OCI-LY1 (cell line): ENCODE data around the gene TMPRSS5.
"Not testable (repeated sequence)": the region's sequence is repeated elsewhere in the genome, so short reads cannot be mapped to it uniquely, and the experiment has no call there.

Experiments
- H2AFZ ChIP-seq: fragments of 200-600 bp; sonication (generic), shearing (Covaris generic); 2 replicates; pipeline ENCODE4 v1.6.0; 2014; ENCODE audit warnings: antibody characterized with exemption, mild to moderate bottlenecking, low read length
- H3F3A ChIP-seq: fragments of 200-600 bp; sonication (generic), shearing (Covaris generic); 2 replicates; pipeline ENCODE4 v1.6.0; 2014; ENCODE audit warnings: mild to moderate bottlenecking, antibody characterized with exemption, low read length, moderate library complexity; ENCODE audit not compliant: insufficient read depth
- H3K27ac ChIP-seq: fragments of 200-600 bp; sonication (generic); 2 replicates; pipeline ENCODE4 v1.5.1; 2014; ENCODE audit warnings: low read length, mixed run types, mild to moderate bottlenecking, low read depth; ENCODE audit not compliant: poor library complexity, severe bottlenecking
- H3K27me3 ChIP-seq: fragments of 200-600 bp; sonication (generic); 2 replicates; pipeline ENCODE4 v1.6.0; 2014; ENCODE audit warnings: antibody characterized with exemption, mild to moderate bottlenecking, low read length, moderate library complexity; ENCODE audit not compliant: insufficient read depth
- H3K36me3 ChIP-seq: fragments of 200-600 bp; sonication (generic); 2 replicates; pipeline ENCODE4 v1.6.1; 2014; ENCODE audit warnings: mild to moderate bottlenecking, antibody characterized with exemption, low read length, moderate library complexity, mixed read lengths; ENCODE audit not compliant: insufficient read depth
- H3K4me1 ChIP-seq: fragments of 200-600 bp; sonication (generic); 2 replicates; pipeline ENCODE4 v1.5.1; 2014; ENCODE audit warnings: mild to moderate bottlenecking, low read length, moderate library complexity; ENCODE audit not compliant: insufficient read depth, severe bottlenecking
- H3K4me2 ChIP-seq: fragments of 200-600 bp; sonication (generic), shearing (Covaris generic); 2 replicates; pipeline ENCODE4 v1.6.1; 2014; ENCODE audit warnings: low read length
- H3K4me3 ChIP-seq: fragments of 200-600 bp; sonication (generic); 2 replicates; pipeline ENCODE4 v1.5.1; 2014; ENCODE audit warnings: low read length, low read depth, mild to moderate bottlenecking, mixed read lengths; ENCODE audit not compliant: poor library complexity, severe bottlenecking
- H3K79me2 ChIP-seq: fragments of 200-600 bp; shearing (Covaris generic); 2 replicates; pipeline ENCODE4 v1.6.1; 2016; ENCODE audit warnings: mixed run types, low read length, mixed read lengths; ENCODE audit not compliant: insufficient read depth
- H3K9ac ChIP-seq: fragments of 200-600 bp; sonication (generic), shearing (Covaris generic); 2 replicates; pipeline ENCODE4 v1.6.1; 2014; ENCODE audit warnings: mild to moderate bottlenecking, low read length, mixed read lengths
- H3K9me2 ChIP-seq: fragments of 200-600 bp; sonication (generic), shearing (Covaris generic); 2 replicates; pipeline ENCODE4 v1.6.1; 2014; ENCODE audit warnings: low read depth, mild to moderate bottlenecking, low read length, mixed read lengths
- H3K9me3 ChIP-seq: fragments of 200-600 bp; shearing (Covaris generic); 2 replicates; pipeline ENCODE4 v1.6.1; 2014; ENCODE audit warnings: low read length, mixed read lengths
- H4K20me1 ChIP-seq: fragments of 200-600 bp; sonication (generic), shearing (Covaris generic); 2 replicates; pipeline ENCODE4 v1.6.0; 2016; ENCODE audit warnings: mild to moderate bottlenecking, low read length; ENCODE audit not compliant: insufficient read depth
- EZH2 ChIP-seq: fragments of 200-600 bp; sonication (generic), shearing (Covaris generic); IDR thresholded peaks from 2 replicates; pipeline ENCODE4 v1.8.0; 2017; ENCODE audit warnings: borderline replicate concordance, mixed run types, mild to moderate bottlenecking, antibody characterized with exemption, low read length, moderate library complexity, mixed read lengths
- TF ChIP-seq, protein P1 (sequence below): fragments of 200-600 bp; sonication (generic), shearing (Covaris generic); IDR thresholded peaks from 2 replicates; pipeline ENCODE4 v1.5.1; 2017; ENCODE audit warnings: mild to moderate bottlenecking, antibody characterized with exemption, low read length, moderate library complexity, mixed read lengths

TMPRSS5 gene

DNA sequence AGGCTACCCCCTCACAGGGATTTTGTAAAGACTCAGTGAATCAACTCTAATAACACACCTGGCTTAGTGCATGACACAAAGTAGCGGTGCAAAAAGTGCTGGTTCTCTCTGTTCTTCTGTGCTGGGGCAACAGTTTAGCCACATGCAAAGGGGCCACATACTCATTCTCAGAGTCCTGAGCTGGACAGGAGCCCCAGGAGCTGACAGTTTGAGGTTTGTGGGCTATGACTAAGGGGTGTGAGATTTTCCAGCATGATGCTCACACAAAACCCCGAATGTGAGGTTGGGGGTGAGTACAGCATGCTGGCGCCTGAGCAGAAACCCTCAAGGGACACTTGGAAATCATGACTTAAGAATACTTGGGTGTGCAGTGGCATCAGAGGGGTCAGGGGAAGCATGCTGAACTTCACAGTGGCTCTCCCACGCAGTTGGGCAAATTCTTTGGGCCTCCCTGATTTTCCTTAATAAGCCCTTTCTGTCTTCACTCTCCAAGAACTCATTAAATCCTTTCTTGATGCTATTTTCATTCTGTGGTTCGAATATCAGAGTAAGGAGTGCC, 31.0 kb downstream of the TMPRSS5 start:
- Histone ChIP-seq H3K9ac (no peak overlapping the region), H2AFZ (no peak overlapping the region)
- no peak for TF ChIP-seq EZH2

DNA sequence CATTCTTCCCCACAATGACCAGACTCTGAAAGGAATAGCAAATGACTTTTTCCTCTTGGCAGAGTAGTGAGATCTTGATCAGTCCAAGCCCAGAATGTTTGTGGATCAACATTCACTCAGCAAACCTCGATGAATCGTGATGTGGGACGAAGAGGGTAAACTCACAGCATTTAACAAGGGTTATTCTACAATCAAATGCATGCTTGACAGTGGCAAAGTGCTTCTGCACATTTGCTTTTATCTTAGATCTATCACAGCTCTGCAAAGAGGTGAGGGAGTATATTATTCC, 31.8 kb downstream of the TMPRSS5 start:
- Histone ChIP-seq H3K9me3 (no peaks in the 10 kb centered on the region), H3K9ac (no peak overlapping the region), H3K9me2 (no peaks in the 10 kb centered on the region), H3K4me3 (no peak overlapping the region), H4K20me1 (no peaks in the 10 kb centered on the region), H3K79me2 (no peaks in the 10 kb centered on the region), H3F3A (no peaks in the 10 kb centered on the region), H3K4me1 (no peaks in the 10 kb centered on the region), H2AFZ (no peak overlapping the region), H3K27me3 (no peaks in the 10 kb centered on the region), H3K36me3 (no peaks in the 10 kb centered on the region), H3K27ac (no peak overlapping the region), H3K4me2 (no peak overlapping the region)
- TF ChIP-seq, protein P1, sequence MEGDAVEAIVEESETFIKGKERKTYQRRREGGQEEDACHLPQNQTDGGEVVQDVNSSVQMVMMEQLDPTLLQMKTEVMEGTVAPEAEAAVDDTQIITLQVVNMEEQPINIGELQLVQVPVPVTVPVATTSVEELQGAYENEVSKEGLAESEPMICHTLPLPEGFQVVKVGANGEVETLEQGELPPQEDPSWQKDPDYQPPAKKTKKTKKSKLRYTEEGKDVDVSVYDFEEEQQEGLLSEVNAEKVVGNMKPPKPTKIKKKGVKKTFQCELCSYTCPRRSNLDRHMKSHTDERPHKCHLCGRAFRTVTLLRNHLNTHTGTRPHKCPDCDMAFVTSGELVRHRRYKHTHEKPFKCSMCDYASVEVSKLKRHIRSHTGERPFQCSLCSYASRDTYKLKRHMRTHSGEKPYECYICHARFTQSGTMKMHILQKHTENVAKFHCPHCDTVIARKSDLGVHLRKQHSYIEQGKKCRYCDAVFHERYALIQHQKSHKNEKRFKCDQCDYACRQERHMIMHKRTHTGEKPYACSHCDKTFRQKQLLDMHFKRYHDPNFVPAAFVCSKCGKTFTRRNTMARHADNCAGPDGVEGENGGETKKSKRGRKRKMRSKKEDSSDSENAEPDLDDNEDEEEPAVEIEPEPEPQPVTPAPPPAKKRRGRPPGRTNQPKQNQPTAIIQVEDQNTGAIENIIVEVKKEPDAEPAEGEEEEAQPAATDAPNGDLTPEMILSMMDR, result no peak
- no peak for TF ChIP-seq EZH2

More for the DNA sequence above, 31.0 kb downstream of the TMPRSS5 start:
- Histone ChIP-seq H3F3A (no peaks in the 10 kb centered on the region), H4K20me1 (no peaks in the 10 kb centered on the region), H3K4me3 (no peak overlapping the region), H3K27me3 (no peaks in the 10 kb centered on the region), H3K9me2 (no peaks in the 10 kb centered on the region), H3K4me2 (no peak overlapping the region), H3K9me3 (no peaks in the 10 kb centered on the region), H3K27ac (no peak overlapping the region), H3K79me2 (no peaks in the 10 kb centered on the region), H3K36me3 (no peaks in the 10 kb centered on the region), H3K4me1 (no peaks in the 10 kb centered on the region)

DNA sequence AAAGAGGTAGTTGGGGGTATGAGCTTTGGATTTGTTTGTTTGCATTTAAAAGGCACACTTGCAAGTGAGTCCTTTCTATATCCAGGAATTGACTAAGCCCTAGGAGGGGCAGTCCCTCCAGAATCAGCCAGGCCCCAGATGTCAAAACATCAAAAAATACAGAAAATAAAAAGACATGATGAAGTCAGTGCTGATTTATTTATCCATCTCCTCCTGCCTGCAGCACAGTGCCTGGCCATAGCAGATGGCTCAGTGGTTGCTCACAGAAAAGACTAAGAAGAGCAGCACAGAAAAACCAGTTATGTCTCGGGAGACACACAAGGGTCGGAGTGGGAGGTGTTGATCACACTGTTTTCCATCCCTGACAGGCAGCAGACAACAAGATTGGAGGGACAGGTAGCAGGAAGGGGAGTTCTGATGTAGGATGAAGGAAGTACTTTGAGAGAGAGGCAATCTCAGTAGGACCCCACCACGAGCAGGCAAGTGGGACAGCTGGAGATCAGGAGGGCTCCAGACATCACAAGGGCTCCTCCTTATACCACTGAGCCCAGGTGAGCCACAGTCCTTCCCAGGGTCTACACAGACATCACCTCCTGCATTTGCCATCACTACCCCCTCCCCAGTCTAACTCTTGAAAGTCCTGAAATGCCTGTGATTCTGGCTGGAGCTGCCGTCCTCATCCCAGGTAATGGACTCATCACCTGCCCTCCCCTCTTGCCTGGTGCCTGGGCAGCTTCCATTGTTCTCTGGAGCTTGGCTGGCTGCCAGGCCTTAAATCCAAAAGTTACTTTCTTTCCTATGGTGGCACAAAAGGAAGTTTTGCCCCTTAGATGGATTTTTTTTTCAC, 32.3 kb downstream of the TMPRSS5 start:
- Histone ChIP-seq H3K9me3 (no peaks in the 10 kb centered on the region), H2AFZ (no peak overlapping the region), H3K27me3 (no peaks in the 10 kb centered on the region), H4K20me1 (no peaks in the 10 kb centered on the region), H3K4me1 (no peaks in the 10 kb centered on the region), H3K9me2 (no peaks in the 10 kb centered on the region), H3K4me3 (no peak overlapping the region), H3K4me2 (no peak overlapping the region), H3K9ac (no peak overlapping the region), H3F3A (no peaks in the 10 kb centered on the region), H3K79me2 (no peaks in the 10 kb centered on the region), H3K27ac (no peak overlapping the region), H3K36me3 (no peaks in the 10 kb centered on the region)
- TF ChIP-seq EZH2, result no peak
- TF ChIP-seq, protein P1, result no peak

DNA sequence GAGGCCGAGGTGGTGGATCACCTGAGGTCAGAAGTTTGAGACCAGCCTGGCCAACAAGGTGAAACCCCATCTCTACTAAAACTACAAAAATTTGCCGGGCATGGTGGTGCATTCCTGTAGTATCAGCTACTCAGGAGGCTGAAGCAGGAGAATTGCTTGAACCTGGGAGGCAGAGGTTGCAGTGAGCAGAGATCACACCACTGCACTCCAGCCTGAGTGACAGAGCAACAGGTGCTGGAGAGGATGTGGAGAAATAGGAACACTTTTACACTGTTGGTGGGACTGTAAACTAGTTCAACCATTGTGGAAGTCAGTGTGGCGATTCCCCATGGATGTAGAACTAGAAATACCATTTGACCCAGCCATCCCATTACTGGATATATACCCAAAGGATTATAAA, 34.2 kb downstream of the TMPRSS5 start:
- H3K4me3 ChIP-seq, H3K27ac ChIP-seq, H4K20me1 ChIP-seq, H3K9me2 ChIP-seq, H3K4me1 ChIP-seq, H3K4me2 ChIP-seq, H3K9me3 ChIP-seq, H3K36me3 ChIP-seq, H3K79me2 ChIP-seq, H3K27me3 ChIP-seq, H3K9ac ChIP-seq, H2AFZ ChIP-seq, H3F3A ChIP-seq: not testable (repeated sequence)
